ENCODE measurements around the gene CMSS1. TPM values are rescaled to one million over a fixed set of nuclear protein-coding genes. Genes with fewer than 3 reads are reported as not detected.

The CMSS1 gene
- polyA plus RNA-seq, 1 of the 3 experiments (the other 2 are of a cell fraction), result 9.1 TPM

- TF ChIP-seq TEAD4 (IDR thresholded peaks at IDR 0.05; ENCODE audit: borderline replicate concordance, insufficient read depth) (no peak), EZH2phosphoT487 (IDR thresholded peaks at IDR 0.05; ENCODE audit: borderline replicate concordance, low read depth) (no peak), TAF1 (IDR thresholded peaks at IDR 0.05; ENCODE audit: borderline replicate concordance, low read depth, low read length) (no peak)
- TF ChIP-seq, protein P1, sequence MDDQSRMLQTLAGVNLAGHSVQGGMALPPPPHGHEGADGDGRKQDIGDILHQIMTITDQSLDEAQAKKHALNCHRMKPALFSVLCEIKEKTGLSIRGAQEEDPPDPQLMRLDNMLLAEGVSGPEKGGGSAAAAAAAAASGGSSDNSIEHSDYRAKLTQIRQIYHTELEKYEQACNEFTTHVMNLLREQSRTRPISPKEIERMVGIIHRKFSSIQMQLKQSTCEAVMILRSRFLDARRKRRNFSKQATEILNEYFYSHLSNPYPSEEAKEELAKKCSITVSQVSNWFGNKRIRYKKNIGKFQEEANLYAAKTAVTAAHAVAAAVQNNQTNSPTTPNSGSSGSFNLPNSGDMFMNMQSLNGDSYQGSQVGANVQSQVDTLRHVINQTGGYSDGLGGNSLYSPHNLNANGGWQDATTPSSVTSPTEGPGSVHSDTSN (IDR thresholded peaks at IDR 0.05), result no peak
Measured at GRCh38 chr3:99984668-99985067, 167.0 kb downstream of the CMSS1 start (continued).

GRCh38 chr3:99990179-99990578 lies 172.5 kb downstream of the CMSS1 start:
- POLR2A ChIA-PET, result no interaction called here

DNA sequence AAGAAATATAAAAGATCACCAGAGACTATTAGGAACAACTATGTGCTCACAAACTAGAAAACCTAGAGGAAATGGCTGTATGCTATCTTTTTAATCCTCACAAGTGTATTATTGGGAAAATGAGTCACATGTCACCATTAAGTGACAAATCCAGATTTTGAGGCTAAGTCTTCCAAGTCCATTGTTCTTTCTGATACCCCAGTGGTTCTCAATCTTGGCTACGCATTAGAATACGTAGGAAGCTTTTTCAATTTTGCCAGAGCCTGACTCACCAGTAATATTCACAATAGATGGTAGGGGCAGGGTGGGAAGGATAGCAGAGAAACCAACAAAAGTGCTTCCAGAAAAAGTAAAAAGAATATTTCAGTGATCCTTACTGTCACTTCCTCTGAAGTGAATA lies 179.6 kb downstream of the CMSS1 start:
- Histone ChIP-seq H2AFZ (ENCODE audit: low read depth) (no peak overlapping the region), H3K9me3 (peaks cover 8% of the 10 kb centered on the region; the same call in 1 of the 2 replicates), H3K4me2 (no peak overlapping the region), H3K27me3 (ENCODE audit: insufficient read depth) (no peaks in the 10 kb centered on the region), H4K20me1 (ENCODE audit: insufficient read depth) (no peaks in the 10 kb centered on the region), H3K4me1 (ENCODE audit: control insufficient read depth in 1 of 2, insufficient read depth in 2 of 2, low read depth in 1 of 2, low read length in 1 of 2) (peaks cover 0 to 5% of the 10 kb centered on the region in 2 experiments; a peak in 2 of 4 replicates), H3K9me2 (no peaks in the 10 kb centered on the region), H3F3A (replicated peaks; ENCODE audit: insufficient read depth) (peaks cover 6% of the 10 kb centered on the region), H3K9ac (no peak overlapping the region), H3K27ac (ENCODE audit: low read depth in 2 of 2, low read length in 1 of 2) (no peak overlapping the region), H3K36me3 (replicated peaks in 1 of 2; ENCODE audit: control insufficient read depth in 1 of 2, insufficient read depth in 2 of 2, low read length in 1 of 2) (peaks cover 0 to 6% of the 10 kb centered on the region in 2 experiments), H3K79me2 (ENCODE audit: insufficient read depth) (no peaks in the 10 kb centered on the region), H3K4me3 (ENCODE audit: low read depth in 2 of 2, low read length in 1 of 2) (no peak overlapping the region)
- WGBS (ENCODE audit: low lambda C conversion rate), result 98% methylated on average over 2 of the region's 2 CpGs
- CTCF ChIA-PET, result interaction anchor here (1.3 kb wide), 1 partner anchor 153 kb away, joined by 3 read pairs; no protein-coding TSS in a partner anchor
- POLR2A ChIA-PET, result no interaction called here
- TF ChIP-seq MXI1 (IDR thresholded peaks at IDR 0.05; ENCODE audit: low read depth, low read length) (no peak), EZH2phosphoT487 (IDR thresholded peaks at IDR 0.05; ENCODE audit: borderline replicate concordance, low read depth) (no peak), FOSL2 (IDR thresholded peaks at IDR 0.05; ENCODE audit: borderline replicate concordance, low read depth) (no peak), SIN3A (IDR thresholded peaks at IDR 0.05; ENCODE audit: borderline replicate concordance, low read depth, low read length) (no peak), POLR2AphosphoS5 (IDR thresholded peaks at IDR 0.05; ENCODE audit: low read depth, low read length) (no peak), TCF12 (IDR thresholded peaks at IDR 0.05) (no peak), MEF2A (IDR thresholded peaks at IDR 0.05; ENCODE audit: borderline replicate concordance, low read depth) (no peak)
- TF ChIP-seq, protein P2, sequence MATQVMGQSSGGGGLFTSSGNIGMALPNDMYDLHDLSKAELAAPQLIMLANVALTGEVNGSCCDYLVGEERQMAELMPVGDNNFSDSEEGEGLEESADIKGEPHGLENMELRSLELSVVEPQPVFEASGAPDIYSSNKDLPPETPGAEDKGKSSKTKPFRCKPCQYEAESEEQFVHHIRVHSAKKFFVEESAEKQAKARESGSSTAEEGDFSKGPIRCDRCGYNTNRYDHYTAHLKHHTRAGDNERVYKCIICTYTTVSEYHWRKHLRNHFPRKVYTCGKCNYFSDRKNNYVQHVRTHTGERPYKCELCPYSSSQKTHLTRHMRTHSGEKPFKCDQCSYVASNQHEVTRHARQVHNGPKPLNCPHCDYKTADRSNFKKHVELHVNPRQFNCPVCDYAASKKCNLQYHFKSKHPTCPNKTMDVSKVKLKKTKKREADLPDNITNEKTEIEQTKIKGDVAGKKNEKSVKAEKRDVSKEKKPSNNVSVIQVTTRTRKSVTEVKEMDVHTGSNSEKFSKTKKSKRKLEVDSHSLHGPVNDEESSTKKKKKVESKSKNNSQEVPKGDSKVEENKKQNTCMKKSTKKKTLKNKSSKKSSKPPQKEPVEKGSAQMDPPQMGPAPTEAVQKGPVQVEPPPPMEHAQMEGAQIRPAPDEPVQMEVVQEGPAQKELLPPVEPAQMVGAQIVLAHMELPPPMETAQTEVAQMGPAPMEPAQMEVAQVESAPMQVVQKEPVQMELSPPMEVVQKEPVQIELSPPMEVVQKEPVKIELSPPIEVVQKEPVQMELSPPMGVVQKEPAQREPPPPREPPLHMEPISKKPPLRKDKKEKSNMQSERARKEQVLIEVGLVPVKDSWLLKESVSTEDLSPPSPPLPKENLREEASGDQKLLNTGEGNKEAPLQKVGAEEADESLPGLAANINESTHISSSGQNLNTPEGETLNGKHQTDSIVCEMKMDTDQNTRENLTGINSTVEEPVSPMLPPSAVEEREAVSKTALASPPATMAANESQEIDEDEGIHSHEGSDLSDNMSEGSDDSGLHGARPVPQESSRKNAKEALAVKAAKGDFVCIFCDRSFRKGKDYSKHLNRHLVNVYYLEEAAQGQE (IDR thresholded peaks at IDR 0.05; ENCODE audit: low read depth, low read length), result no peak
- no peak for DNase-seq

More at GRCh38 chr3:99990179-99990578, 172.5 kb downstream of the CMSS1 start:
- Histone ChIP-seq H3K9ac (no peak overlapping the region), H3K9me3 (peaks cover 8% of the 10 kb centered on the region; the same call in 1 of the 2 replicates), H3K27me3 (ENCODE audit: insufficient read depth) (no peaks in the 10 kb centered on the region), H3K27ac (ENCODE audit: low read depth in 2 of 2, low read length in 1 of 2) (no peak overlapping the region), H3K4me2 (no peak overlapping the region), H3K9me2 (no peaks in the 10 kb centered on the region), H2AFZ (ENCODE audit: low read depth) (no peak overlapping the region), H4K20me1 (ENCODE audit: insufficient read depth) (no peaks in the 10 kb centered on the region), H3K4me1 (ENCODE audit: control insufficient read depth in 1 of 2, insufficient read depth in 2 of 2, low read depth in 1 of 2, low read length in 1 of 2) (no peaks in the 10 kb centered on the region), H3K36me3 (replicated peaks in 1 of 2; ENCODE audit: control insufficient read depth in 1 of 2, insufficient read depth in 2 of 2, low read length in 1 of 2) (peaks cover 0 to 6% of the 10 kb centered on the region in 2 experiments), H3K4me3 (ENCODE audit: low read depth in 2 of 2, low read length in 1 of 2) (no peak overlapping the region), H3K79me2 (ENCODE audit: insufficient read depth) (no peaks in the 10 kb centered on the region), H3F3A (replicated peaks; ENCODE audit: insufficient read depth) (no peaks in the 10 kb centered on the region)
- CTCF ChIA-PET, result interaction anchor here (1.8 kb wide), 1 partner anchor 32 kb away, joined by 4 read pairs; no protein-coding TSS in a partner anchor
- TF ChIP-seq EZH2phosphoT487 (IDR thresholded peaks at IDR 0.05; ENCODE audit: borderline replicate concordance, low read depth), result no peak
- no peak for TF ChIP-seq FOXJ3 (CRISPR knock-in tag; IDR thresholded peaks at IDR 0.05)
- no peak for TF ChIP-seq SMC3 (IDR thresholded peaks at IDR 0.05; ENCODE audit: low read depth, low read length)
- TF ChIP-seq MAX (IDR thresholded peaks at IDR 0.05; ENCODE audit: low read depth), result no peak
- TF ChIP-seq RXRA (IDR thresholded peaks at IDR 0.05; ENCODE audit: borderline replicate concordance, low read depth), result no peak
- TF ChIP-seq SIN3A (IDR thresholded peaks at IDR 0.05; ENCODE audit: borderline replicate concordance, low read depth, low read length), result no peak
- no peak for TF ChIP-seq RAD21 (IDR thresholded peaks at IDR 0.05; ENCODE audit: low read length)
- no peak for TF ChIP-seq RCOR1 (IDR thresholded peaks at IDR 0.05; ENCODE audit: low read length)
- DNase-seq, result no peak
- WGBS (ENCODE audit: low lambda C conversion rate), result 89% methylated on average over 1 of the region's 1 CpG

Data from SK-N-SH (cell line).